HepG2 (cell line): ENCODE measurements around the gene PRKCE. TPM values are rescaled to one million over a fixed set of nuclear protein-coding genes. Genes with fewer than 3 reads are reported as not detected.
A peak's percentile ranks its signal among the peaks of the same experiment; 100 is the strongest.

Experiments
- ATF1 ChIP-seq: IDR thresholded peaks from 2 replicates; pipeline ENCODE4 v1.6.1; 2016; ENCODE audit warnings: mild to moderate bottlenecking, control low read depth
- CHD4 ChIP-seq: fragments of 200-600 bp; sonication (generic); IDR thresholded peaks from 2 replicates; pipeline ENCODE4 v1.7.0; 2017; ENCODE audit warnings: mild to moderate bottlenecking, low read length, borderline replicate concordance
- GATAD1 ChIP-seq: IDR thresholded peaks from 2 replicates; pipeline ENCODE4 v1.6.1; 2016; ENCODE audit warnings: missing genetic modification reagents, missing compliant biosample characterization
- KAT8 ChIP-seq: IDR thresholded peaks from 2 replicates; pipeline ENCODE4 v1.6.1; 2016; ENCODE audit warnings: missing genetic modification reagents, missing compliant biosample characterization
- KDM4B ChIP-seq: sonication (generic); formaldehyde crosslinking; IDR thresholded peaks from 2 replicates; pipeline ENCODE4 v1.4.0; 2020; ENCODE audit warnings: missing genetic modification reagents
- NCOA1 ChIP-seq: sonication (generic); formaldehyde crosslinking; IDR thresholded peaks from 2 replicates; pipeline ENCODE4 v1.9.0; 2021; ENCODE audit warnings: missing genetic modification reagents
- NR3C1 ChIP-seq: sonication (generic); formaldehyde crosslinking; IDR thresholded peaks from 2 replicates; pipeline ENCODE4 v1.4.0; 2020; ENCODE audit warnings: missing genetic modification reagents
- SP1 ChIP-seq, 2 experiments: fragments of 450-650 bp in 1 of 2; sonication (generic) in 1 of 2; formaldehyde crosslinking in 1 of 2; IDR thresholded peaks; 2 replicates each; pipeline versions ENCODE4 v1.4.0 to v1.6.1; 2016 to 2020; ENCODE audit warnings: missing genetic modification reagents in 1 of 2
- ZBTB42 ChIP-seq: sonication (generic); formaldehyde crosslinking; IDR thresholded peaks from 2 replicates; pipeline ENCODE4 v1.5.0; 2020; ENCODE audit warnings: mild to moderate bottlenecking, missing genetic modification reagents
- ZMYM2 ChIP-seq: sonication (generic); formaldehyde crosslinking; IDR thresholded peaks from 2 replicates; pipeline ENCODE4 v1.8.0; 2022; ENCODE audit warnings: mild to moderate bottlenecking, missing genetic modification reagents
- ZNF430 ChIP-seq: sonication (generic); formaldehyde crosslinking; IDR thresholded peaks from 2 replicates; pipeline ENCODE4 v1.9.0; 2021; ENCODE audit warnings: mild to moderate bottlenecking, missing genetic modification reagents
- ZNF572 ChIP-seq: sonication (generic); formaldehyde crosslinking; IDR thresholded peaks from 2 replicates; pipeline ENCODE4 v1.5.1; 2020; ENCODE audit warnings: mild to moderate bottlenecking, missing genetic modification reagents
- ZNF703 ChIP-seq: sonication (generic); formaldehyde crosslinking; IDR thresholded peaks from 2 replicates; pipeline ENCODE4 v1.5.1; 2020; ENCODE audit warnings: missing genetic modification reagents, mild to moderate bottlenecking, moderate library complexity, borderline replicate concordance
- ZNF839 ChIP-seq: sonication (generic); formaldehyde crosslinking; IDR thresholded peaks from 2 replicates; pipeline ENCODE4 v1.4.0; 2020; ENCODE audit warnings: missing genetic modification reagents, mild to moderate bottlenecking, borderline replicate concordance
- polyA plus RNA-seq, 8 experiments: library from polyadenylated mRNA; depleted of rRNA in 3 of 8; stranded (reverse) in 7 of 8; unstranded in 1 of 8; fragments of >200 nt; fragmentation: Illumina TruSeq in 4 of 8; extraction: Trizol in 4 of 8; gene quantifications; 2 replicates each; pipeline versions ENCODE4 v1.2.1 to v1.2.3, GENCODE V29; 2011 to 2016; ENCODE audit warnings: low read depth in 4 of 8, missing spikeins in 1 of 8, mixed read lengths in 1 of 8; ENCODE audit not compliant: insufficient read depth in 1 of 8
- total RNA-seq, 5 experiments: library from RNA; depleted of rRNA; stranded (reverse); fragments of >200 nt; fragmentation: Illumina TruSeq; extraction: Trizol; gene quantifications; 2 replicates each; pipeline ENCODE4 v1.2.3, GENCODE V29; 2016; ENCODE audit warnings: low read depth in 1 of 5
- TF ChIP-seq, protein P1 (sequence below), 2 experiments: sonication (generic) in 1 of 2; formaldehyde crosslinking in 1 of 2; IDR thresholded peaks; 2 replicates each; pipeline versions ENCODE4 v1.4.0 to v1.6.1; 2018 to 2020; ENCODE audit warnings: missing genetic modification reagents in 2 of 2, borderline replicate concordance in 1 of 2, low read depth in 1 of 2, mild to moderate bottlenecking in 1 of 2, missing biosample characterization in 1 of 2
- TF ChIP-seq, protein P2 (sequence below): sonication (generic); formaldehyde crosslinking; IDR thresholded peaks from 2 replicates; pipeline ENCODE4 v1.8.1; 2023; ENCODE audit warnings: mild to moderate bottlenecking, missing genetic modification reagents
- TF ChIP-seq, protein P3 (sequence below): sonication (generic); formaldehyde crosslinking; conservative IDR thresholded peaks from 2 replicates; pipeline ENCODE4 v1.8.0; 2022; ENCODE audit warnings: missing genetic modification reagents
- TF ChIP-seq, protein P4 (sequence below): sonication (generic); formaldehyde crosslinking; IDR thresholded peaks from 2 replicates; pipeline ENCODE4 v1.5.1; 2020; ENCODE audit warnings: missing genetic modification reagents, mild to moderate bottlenecking, borderline replicate concordance
- TF ChIP-seq, protein P5 (sequence below): IDR thresholded peaks from 2 replicates; pipeline ENCODE4 v1.6.1; 2016; ENCODE audit warnings: low read depth
- TF ChIP-seq, protein P6 (sequence below): IDR thresholded peaks from 2 replicates; pipeline ENCODE4 v1.6.1; 2016; ENCODE audit warnings: low read depth, control low read depth

PRKCE gene
- total and polyA plus RNA-seq, 2 of the 13 experiments (the other 11 are each of a cell fraction or from before 2014, with no cell fraction given), result 1.0 to 3.9 TPM

DNA sequence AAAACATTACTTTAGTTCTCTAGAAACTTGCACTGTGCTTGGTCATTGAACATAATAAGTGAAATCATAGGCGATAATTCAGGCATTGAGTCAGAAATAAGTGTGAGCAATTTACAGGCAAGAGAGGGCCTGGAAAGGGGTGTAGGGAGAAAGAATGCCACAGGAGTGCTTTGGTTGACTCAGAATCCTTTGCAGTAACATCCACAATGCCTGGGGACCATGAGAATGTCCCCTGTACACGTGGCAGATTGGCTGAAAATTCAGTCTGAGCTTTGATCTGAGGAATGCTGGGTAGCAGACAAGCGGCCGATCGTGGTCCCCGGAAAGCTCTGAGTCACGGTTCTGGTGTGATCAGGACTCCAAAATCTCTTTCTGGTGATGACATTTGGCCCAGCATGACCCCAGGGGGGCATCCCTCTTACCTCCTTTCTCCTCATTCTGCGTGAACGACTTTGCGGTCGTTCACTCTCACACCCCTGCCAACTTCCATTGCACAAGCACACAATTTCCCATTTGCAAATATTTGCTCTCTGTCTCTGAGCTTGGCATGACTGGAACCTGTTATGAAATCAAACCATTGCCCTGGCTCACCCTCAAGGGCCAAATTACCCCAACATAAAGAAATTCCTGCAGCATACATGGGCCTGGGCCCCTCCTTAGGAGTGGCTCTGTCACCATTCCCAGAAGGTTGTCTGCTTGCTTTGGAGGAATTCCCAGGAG is 340.7 kb downstream of the PRKCE start (continued):
- TF ChIP-seq CHD4 (peak; percentile 55; the same call in 1 of the 2 replicates), ZNF839 (no peak), ZNF430 (peak; percentile 94; the same call in 1 of the 2 replicates), ZMYM2 (CRISPR knock-in tag) (peak; percentile 65), ATF1 (peak; percentile 79), ZBTB42 (CRISPR knock-in tag) (no peak), KAT8 (CRISPR knock-in tag) (peak; percentile 86), KDM4B (peak; percentile 83), GATAD1 (peak; percentile 57), SP1 (IDR thresholded peaks at IDR 0.05) (no peak), SP1 (CRISPR knock-in tag; IDR thresholded peaks at IDR 0.05) (no peak), NR3C1 (CRISPR knock-in tag) (no peak), NCOA1 (no peak; the same call in 1 of the 2 replicates), ZNF572 (CRISPR knock-in tag) (no peak), ZNF703 (CRISPR knock-in tag) (peak; percentile 88)
- TF ChIP-seq, protein P1, sequence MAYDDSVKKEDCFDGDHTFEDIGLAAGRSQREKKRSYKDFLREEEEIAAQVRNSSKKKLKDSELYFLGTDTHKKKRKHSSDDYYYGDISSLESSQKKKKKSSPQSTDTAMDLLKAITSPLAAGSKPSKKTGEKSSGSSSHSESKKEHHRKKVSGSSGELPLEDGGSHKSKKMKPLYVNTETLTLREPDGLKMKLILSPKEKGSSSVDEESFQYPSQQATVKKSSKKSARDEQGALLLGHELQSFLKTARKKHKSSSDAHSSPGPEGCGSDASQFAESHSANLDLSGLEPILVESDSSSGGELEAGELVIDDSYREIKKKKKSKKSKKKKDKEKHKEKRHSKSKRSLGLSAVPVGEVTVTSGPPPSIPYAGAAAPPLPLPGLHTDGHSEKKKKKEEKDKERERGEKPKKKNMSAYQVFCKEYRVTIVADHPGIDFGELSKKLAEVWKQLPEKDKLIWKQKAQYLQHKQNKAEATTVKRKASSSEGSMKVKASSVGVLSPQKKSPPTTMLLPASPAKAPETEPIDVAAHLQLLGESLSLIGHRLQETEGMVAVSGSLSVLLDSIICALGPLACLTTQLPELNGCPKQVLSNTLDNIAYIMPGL (CRISPR knock-in tag; IDR thresholded peaks at IDR 0.05; ENCODE audit: borderline replicate concordance in 1 of 2, low read depth in 1 of 2), result peak in 1 of 2 experiments; percentile 54; a peak in 1 of 4 replicates
- TF ChIP-seq, protein P2, sequence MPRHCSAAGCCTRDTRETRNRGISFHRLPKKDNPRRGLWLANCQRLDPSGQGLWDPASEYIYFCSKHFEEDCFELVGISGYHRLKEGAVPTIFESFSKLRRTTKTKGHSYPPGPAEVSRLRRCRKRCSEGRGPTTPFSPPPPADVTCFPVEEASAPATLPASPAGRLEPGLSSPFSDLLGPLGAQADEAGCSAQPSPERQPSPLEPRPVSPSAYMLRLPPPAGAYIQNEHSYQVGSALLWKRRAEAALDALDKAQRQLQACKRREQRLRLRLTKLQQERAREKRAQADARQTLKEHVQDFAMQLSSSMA (CRISPR knock-in tag), result 0 out of 2 replicates have a peak, but pooled peaks have one; percentile 27
- TF ChIP-seq, protein P3, sequence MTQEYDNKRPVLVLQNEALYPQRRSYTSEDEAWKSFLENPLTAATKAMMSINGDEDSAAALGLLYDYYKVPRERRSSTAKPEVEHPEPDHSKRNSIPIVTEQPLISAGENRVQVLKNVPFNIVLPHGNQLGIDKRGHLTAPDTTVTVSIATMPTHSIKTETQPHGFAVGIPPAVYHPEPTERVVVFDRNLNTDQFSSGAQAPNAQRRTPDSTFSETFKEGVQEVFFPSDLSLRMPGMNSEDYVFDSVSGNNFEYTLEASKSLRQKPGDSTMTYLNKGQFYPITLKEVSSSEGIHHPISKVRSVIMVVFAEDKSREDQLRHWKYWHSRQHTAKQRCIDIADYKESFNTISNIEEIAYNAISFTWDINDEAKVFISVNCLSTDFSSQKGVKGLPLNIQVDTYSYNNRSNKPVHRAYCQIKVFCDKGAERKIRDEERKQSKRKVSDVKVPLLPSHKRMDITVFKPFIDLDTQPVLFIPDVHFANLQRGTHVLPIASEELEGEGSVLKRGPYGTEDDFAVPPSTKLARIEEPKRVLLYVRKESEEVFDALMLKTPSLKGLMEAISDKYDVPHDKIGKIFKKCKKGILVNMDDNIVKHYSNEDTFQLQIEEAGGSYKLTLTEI (CRISPR knock-in tag), result no peak
- TF ChIP-seq, protein P4, sequence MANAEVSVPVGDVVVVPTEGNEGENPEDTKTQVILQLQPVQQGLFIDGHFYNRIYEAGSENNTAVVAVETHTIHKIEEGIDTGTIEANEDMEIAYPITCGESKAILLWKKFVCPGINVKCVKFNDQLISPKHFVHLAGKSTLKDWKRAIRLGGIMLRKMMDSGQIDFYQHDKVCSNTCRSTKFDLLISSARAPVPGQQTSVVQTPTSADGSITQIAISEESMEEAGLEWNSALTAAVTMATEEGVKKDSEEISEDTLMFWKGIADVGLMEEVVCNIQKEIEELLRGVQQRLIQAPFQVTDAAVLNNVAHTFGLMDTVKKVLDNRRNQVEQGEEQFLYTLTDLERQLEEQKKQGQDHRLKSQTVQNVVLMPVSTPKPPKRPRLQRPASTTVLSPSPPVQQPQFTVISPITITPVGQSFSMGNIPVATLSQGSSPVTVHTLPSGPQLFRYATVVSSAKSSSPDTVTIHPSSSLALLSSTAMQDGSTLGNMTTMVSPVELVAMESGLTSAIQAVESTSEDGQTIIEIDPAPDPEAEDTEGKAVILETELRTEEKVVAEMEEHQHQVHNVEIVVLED (CRISPR knock-in tag), result peak; percentile 51; the same call in 1 of the 2 replicates
- TF ChIP-seq, protein P5, sequence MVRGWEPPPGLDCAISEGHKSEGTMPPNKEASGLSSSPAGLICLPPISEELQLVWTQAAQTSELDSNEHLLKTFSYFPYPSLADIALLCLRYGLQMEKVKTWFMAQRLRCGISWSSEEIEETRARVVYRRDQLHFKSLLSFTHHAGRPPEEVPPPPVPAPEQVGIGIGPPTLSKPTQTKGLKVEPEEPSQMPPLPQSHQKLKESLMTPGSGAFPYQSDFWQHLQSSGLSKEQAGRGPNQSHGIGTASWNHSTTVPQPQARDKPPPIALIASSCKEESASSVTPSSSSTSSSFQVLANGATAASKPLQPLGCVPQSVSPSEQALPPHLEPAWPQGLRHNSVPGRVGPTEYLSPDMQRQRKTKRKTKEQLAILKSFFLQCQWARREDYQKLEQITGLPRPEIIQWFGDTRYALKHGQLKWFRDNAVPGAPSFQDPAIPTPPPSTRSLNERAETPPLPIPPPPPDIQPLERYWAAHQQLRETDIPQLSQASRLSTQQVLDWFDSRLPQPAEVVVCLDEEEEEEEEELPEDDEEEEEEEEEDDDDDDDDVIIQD (CRISPR knock-in tag), result peak; percentile 39; the same call in 1 of the 2 replicates
- TF ChIP-seq, protein P6, sequence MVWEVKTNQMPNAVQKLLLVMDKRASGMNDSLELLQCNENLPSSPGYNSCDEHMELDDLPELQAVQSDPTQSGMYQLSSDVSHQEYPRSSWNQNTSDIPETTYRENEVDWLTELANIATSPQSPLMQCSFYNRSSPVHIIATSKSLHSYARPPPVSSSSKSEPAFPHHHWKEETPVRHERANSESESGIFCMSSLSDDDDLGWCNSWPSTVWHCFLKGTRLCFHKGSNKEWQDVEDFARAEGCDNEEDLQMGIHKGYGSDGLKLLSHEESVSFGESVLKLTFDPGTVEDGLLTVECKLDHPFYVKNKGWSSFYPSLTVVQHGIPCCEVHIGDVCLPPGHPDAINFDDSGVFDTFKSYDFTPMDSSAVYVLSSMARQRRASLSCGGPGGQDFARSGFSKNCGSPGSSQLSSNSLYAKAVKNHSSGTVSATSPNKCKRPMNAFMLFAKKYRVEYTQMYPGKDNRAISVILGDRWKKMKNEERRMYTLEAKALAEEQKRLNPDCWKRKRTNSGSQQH (CRISPR knock-in tag), result peak; percentile 54
